Activated T-helper 1 cell treated with anti-CD3 and anti-CD28 coated beads, Interleukin-12 subunit alpha, Interleukin-12 subunit beta, Interleukin-2, Interleukin-4 antibody, amounts not matched to agents 30 ng/mL and 10 ng/mL and 1 ng/mL, durations not matched to agents 14 hours and 24 hours and 36 hours (primary cell): ENCODE data around the gene MAPK8IP2. TPM values are rescaled to one million over a fixed set of nuclear protein-coding genes. Genes with fewer than 3 reads are reported as not detected.

Source experiments
- DNase-seq: peaks from one replicate; pipeline ENCODE4 v3.0.0; 2021; ENCODE audit warnings: low spot score
- H3K27ac Mint-ChIP-seq: one replicate; pipeline ENCODE4 v1.8.0; 2021; ENCODE audit warnings: mild to moderate bottlenecking, mixed read lengths
- H3K27me3 Mint-ChIP-seq: one replicate; pipeline ENCODE4 v1.8.0; 2022; ENCODE audit warnings: mild to moderate bottlenecking, moderate library complexity, mixed read lengths; ENCODE audit not compliant: insufficient read depth
- H3K36me3 Mint-ChIP-seq: one replicate; pipeline ENCODE4 v1.8.0; 2021; ENCODE audit warnings: low read depth, mixed read lengths
- H3K4me1 Mint-ChIP-seq: one replicate; pipeline ENCODE4 v1.8.0; 2021; ENCODE audit warnings: low read depth, mixed read lengths
- H3K4me3 Mint-ChIP-seq: one replicate; pipeline ENCODE4 v1.8.0; 2021; ENCODE audit warnings: mild to moderate bottlenecking, moderate library complexity, mixed read lengths
- H3K9me3 Mint-ChIP-seq: one replicate; pipeline ENCODE4 v1.8.0; 2021; ENCODE audit warnings: mixed read lengths
- intact Hi-C: fragments of 100-400 bp; cut with micrococcal nuclease; formaldehyde crosslinking; loops from one replicate; pipeline ENCODE4 v1.15.1; 2024
- total RNA-seq: library from RNA; stranded (reverse); gene quantifications from 2 replicates; pipeline ENCODE4 v1.2.3, GENCODE V29; 2022

MAPK8IP2 gene
- total RNA-seq, 1 donor from 2014 or later: 0.08 TPM

GRCh38 chr22:50586416-50586815 is 14.2 kb upstream of the MAPK8IP2 start:
- intact Hi-C loops: no loop called here
- H3K27ac Mint-ChIP-seq: no peak overlapping the region
- H3K4me3 Mint-ChIP-seq: no peak overlapping the region
- peaks cover 10% of the 10 kb centered on the region for H3K4me1 Mint-ChIP-seq
- no peaks in the 10 kb centered on the region for H3K9me3 Mint-ChIP-seq
- peaks cover 12% of the 10 kb centered on the region for H3K27me3 Mint-ChIP-seq
- no peaks in the 10 kb centered on the region for H3K36me3 Mint-ChIP-seq
- no peak for DNase-seq

- DNase-seq: no peak
- H3K4me1 Mint-ChIP-seq: peaks cover 7% of the 10 kb centered on the region
- intact Hi-C loops: no loop called here
- no peaks in the 10 kb centered on the region for H3K36me3 Mint-ChIP-seq
- H3K27me3 Mint-ChIP-seq: peaks cover 12% of the 10 kb centered on the region
- no peak overlapping the region for H3K27ac Mint-ChIP-seq
- no peak overlapping the region for H3K4me3 Mint-ChIP-seq
- H3K9me3 Mint-ChIP-seq: no peaks in the 10 kb centered on the region
These were observed 13.2 kb upstream of the MAPK8IP2 start for GRCh38 chr22:50587407-50587806.

GRCh38 chr22:50595189-50595588 is 5.4 kb upstream of the MAPK8IP2 start:
- intact Hi-C loops: no loop called here
- Mint-ChIP-seq H3K9me3 (no peaks in the 10 kb centered on the region), H3K27ac (no peak overlapping the region)

GRCh38 chr22:50597097-50597496 is 3.5 kb upstream of the MAPK8IP2 start:
- H3K9me3 Mint-ChIP-seq: no peaks in the 10 kb centered on the region
- no peak overlapping the region for H3K4me3 Mint-ChIP-seq
- no peak for DNase-seq
- no peak overlapping the region for H3K27ac Mint-ChIP-seq
- no peaks in the 10 kb centered on the region for H3K4me1 Mint-ChIP-seq
- H3K36me3 Mint-ChIP-seq: peaks cover 4% of the 10 kb centered on the region
- intact Hi-C loops: no loop called here
- H3K27me3 Mint-ChIP-seq: peaks cover 23% of the 10 kb centered on the region

More at GRCh38 chr22:50595189-50595588, 5.4 kb upstream of the MAPK8IP2 start:
- no peak overlapping the region for H3K4me3 Mint-ChIP-seq
- H3K27me3 Mint-ChIP-seq: peaks cover 24% of the 10 kb centered on the region
- H3K36me3 Mint-ChIP-seq: peaks cover 4% of the 10 kb centered on the region
- H3K4me1 Mint-ChIP-seq: no peaks in the 10 kb centered on the region
- DNase-seq: no peak

- Mint-ChIP-seq H3K9me3 (no peaks in the 10 kb centered on the region), H3K4me1 (no peaks in the 10 kb centered on the region), H3K4me3 (peak overlapping the region; percentile 25), H3K36me3 (peaks cover 4% of the 10 kb centered on the region), H3K27ac (no peak overlapping the region), H3K27me3 (peaks cover 36% of the 10 kb centered on the region)
- intact Hi-C loops: no loop called here
- peak; percentile 57 for DNase-seq
These were observed 657 bp upstream of the MAPK8IP2 start for GRCh38 chr22:50599816-50600455.

GRCh38 chr22:50600967-50601668 is 525 bp downstream of the MAPK8IP2 start:
- H3K36me3 Mint-ChIP-seq: peaks cover 4% of the 10 kb centered on the region
- H3K9me3 Mint-ChIP-seq: no peaks in the 10 kb centered on the region
- intact Hi-C loops: no loop called here
- H3K4me3 Mint-ChIP-seq: peak overlapping the region; percentile 52
- no peaks in the 10 kb centered on the region for H3K4me1 Mint-ChIP-seq
- DNase-seq: no peak
- no peak overlapping the region for H3K27ac Mint-ChIP-seq
- H3K27me3 Mint-ChIP-seq: peaks cover 36% of the 10 kb centered on the region

GRCh38 chr22:50601669-50602337 is 1.2 kb downstream of the MAPK8IP2 start:
- no peaks in the 10 kb centered on the region for H3K9me3 Mint-ChIP-seq
- peaks cover 40% of the 10 kb centered on the region for H3K27me3 Mint-ChIP-seq
- DNase-seq: no peak
- H3K4me1 Mint-ChIP-seq: no peaks in the 10 kb centered on the region
- intact Hi-C loops: no loop called here
- H3K4me3 Mint-ChIP-seq: peak overlapping the region; percentile 52
- no peak overlapping the region for H3K27ac Mint-ChIP-seq
- H3K36me3 Mint-ChIP-seq: peaks cover 4% of the 10 kb centered on the region

- no peak overlapping the region for H3K27ac Mint-ChIP-seq
- peak overlapping the region; percentile 52 for H3K4me3 Mint-ChIP-seq
- intact Hi-C loops: no loop called here
- H3K9me3 Mint-ChIP-seq: no peaks in the 10 kb centered on the region
- H3K4me1 Mint-ChIP-seq: no peaks in the 10 kb centered on the region
- DNase-seq: no peak
- peaks cover 43% of the 10 kb centered on the region for H3K27me3 Mint-ChIP-seq
- peaks cover 4% of the 10 kb centered on the region for H3K36me3 Mint-ChIP-seq
These were observed 1.7 kb downstream of the MAPK8IP2 start for GRCh38 chr22:50602338-50602700.

GRCh38 chr22:50603511-50604255 is 3.1 kb downstream of the MAPK8IP2 start:
- Mint-ChIP-seq H3K27me3 (peaks cover 38% of the 10 kb centered on the region), H3K27ac (no peak overlapping the region), H3K36me3 (peaks cover 4% of the 10 kb centered on the region), H3K4me3 (no peak overlapping the region), H3K4me1 (no peaks in the 10 kb centered on the region), H3K9me3 (no peaks in the 10 kb centered on the region)
- DNase-seq: no peak
- intact Hi-C loops: no loop called here

- Mint-ChIP-seq H3K27me3 (peaks cover 36% of the 10 kb centered on the region), H3K36me3 (peaks cover 4% of the 10 kb centered on the region), H3K9me3 (no peaks in the 10 kb centered on the region), H3K4me3 (no peak overlapping the region), H3K27ac (no peak overlapping the region), H3K4me1 (no peaks in the 10 kb centered on the region)
- DNase-seq: no peak
- intact Hi-C loops: no loop called here
These were observed 3.8 kb downstream of the MAPK8IP2 start for GRCh38 chr22:50604256-50605001.

GRCh38 chr22:50605002-50605612 is 4.5 kb downstream of the MAPK8IP2 start:
- H3K9me3 Mint-ChIP-seq: no peaks in the 10 kb centered on the region
- intact Hi-C loops: no loop called here
- no peak for DNase-seq
- no peak overlapping the region for H3K27ac Mint-ChIP-seq
- no peaks in the 10 kb centered on the region for H3K36me3 Mint-ChIP-seq
- no peaks in the 10 kb centered on the region for H3K4me1 Mint-ChIP-seq
- H3K27me3 Mint-ChIP-seq: peaks cover 31% of the 10 kb centered on the region
- H3K4me3 Mint-ChIP-seq: no peak overlapping the region

GRCh38 chr22:50605613-50606074 is 5.1 kb downstream of the MAPK8IP2 start:
- no peaks in the 10 kb centered on the region for H3K9me3 Mint-ChIP-seq
- H3K4me3 Mint-ChIP-seq: no peak overlapping the region
- no peak for DNase-seq
- peaks cover 31% of the 10 kb centered on the region for H3K27me3 Mint-ChIP-seq
- intact Hi-C loops: no loop called here
- no peak overlapping the region for H3K27ac Mint-ChIP-seq
- H3K4me1 Mint-ChIP-seq: no peaks in the 10 kb centered on the region
- H3K36me3 Mint-ChIP-seq: no peaks in the 10 kb centered on the region
